Psoas muscle (tissue), 8 donors: ENCODE measurements around the gene MYORG. TPM values are rescaled to one million over a fixed set of nuclear protein-coding genes. Genes with fewer than 3 reads are reported as not detected.
A peak's percentile ranks its signal among the peaks of the same experiment; 100 is the strongest.

Source experiments
- ATAC-seq, 4 donors: fragments of 200-7000 bp; cut with Tn5 transposase; one replicate each; pipeline ENCODE4 v1.9.1; 2020; ENCODE audit warnings: moderate library complexity in 3 of 4, mild to moderate bottlenecking in 2 of 4
- DNase-seq, 2 donors: peaks; one replicate each; pipeline ENCODE4 v3.0.0-alpha.2; 2020
- H3K27ac ChIP-seq: fragments of 200-600 bp; one replicate; pipeline ENCODE4 v1.8.0; 2022
- H3K27me3 ChIP-seq, 3 donors: fragments of 200-600 bp in 1 of 3; one replicate each; pipeline versions ENCODE4 v1.6.1 to v1.8.0; 2013 to 2022; ENCODE audit warnings: low read length in 2 of 3, mild to moderate bottlenecking in 2 of 3, moderate library complexity in 1 of 3; ENCODE audit not compliant: insufficient read depth in 3 of 3
- H3K36me3 ChIP-seq, 2 donors: fragments of 200-600 bp in 1 of 2; one replicate each; pipeline versions ENCODE4 v1.6.1 to v1.8.0; 2013 to 2022; ENCODE audit warnings: low read depth in 1 of 2, mild to moderate bottlenecking in 1 of 2, moderate library complexity in 1 of 2; ENCODE audit not compliant: insufficient read depth in 1 of 2
- H3K4me1 ChIP-seq: fragments of 200-600 bp; one replicate; pipeline ENCODE4 v1.8.0; 2022
- H3K4me3 ChIP-seq: fragments of 200-600 bp; one replicate; pipeline ENCODE4 v1.8.0; 2022; ENCODE audit warnings: mild to moderate bottlenecking
- H3K9me3 ChIP-seq: fragments of 200-600 bp; one replicate; pipeline ENCODE4 v1.8.0; 2022
- whole genome bisulfite sequencing, 3 donors: extraction: QIAGEN DNeasy Blood & Tissue Kit; methylation state at CpG; one replicate each; pipeline versions ENCODE4 v1.1.6 to v1.1.7; 2013; 5-methylcytosine and 5-hydroxymethylcytosine counted together
- intact Hi-C, 2 donors: fragments of 100-400 bp; cut with DNase I; formaldehyde crosslinking; loops; one replicate each; pipeline versions ENCODE4 v1.11.0 to v1.14.2; 2022
- polyA plus RNA-seq, 3 donors: library from polyadenylated mRNA; stranded (reverse); fragments of 200-250 nt; gene quantifications; one replicate each; pipeline ENCODE4 v1.2.3, GENCODE V29; 2013
- total RNA-seq, 4 donors: library from RNA; stranded (reverse); fragmentation: NEBNext Ultra II Directional in 2 of 4; extraction: Animal tissue kit (Norgen Biotek cat#: 25700) in 2 of 4; gene quantifications; one replicate each; pipeline versions ENCODE4 v1.2.1 to v1.2.4, GENCODE V29; 2021 to 2023
- TF ChIP-seq, protein P1 (sequence below): fragments of 200-600 bp; IDR thresholded peaks from one replicate; pipeline ENCODE4 v1.8.0; 2022; ENCODE audit warnings: antibody characterized with exemption
- donor health status: healthy with polysubstance abuse.
- donor health status: DM: no; HTN: no; CAD: no; lungs with moderate emphysema.
- donor health status: Bipolar disorder and iron deficiency.
- donor health status: healthy.
- donor health status: DM: yes; HTN: yes; CAD: no.
- donor health status: DM: no; HTN: no; CAD: no.
- donor health status: DM: no; HTN: no; CAD: no.
- donor health status: DM: yes; HTN: yes; CAD: no.

Gene MYORG
- total and polyA plus RNA-seq, 7 donors = 6.3 to 50.7 (median 28.9) TPM

DNA sequence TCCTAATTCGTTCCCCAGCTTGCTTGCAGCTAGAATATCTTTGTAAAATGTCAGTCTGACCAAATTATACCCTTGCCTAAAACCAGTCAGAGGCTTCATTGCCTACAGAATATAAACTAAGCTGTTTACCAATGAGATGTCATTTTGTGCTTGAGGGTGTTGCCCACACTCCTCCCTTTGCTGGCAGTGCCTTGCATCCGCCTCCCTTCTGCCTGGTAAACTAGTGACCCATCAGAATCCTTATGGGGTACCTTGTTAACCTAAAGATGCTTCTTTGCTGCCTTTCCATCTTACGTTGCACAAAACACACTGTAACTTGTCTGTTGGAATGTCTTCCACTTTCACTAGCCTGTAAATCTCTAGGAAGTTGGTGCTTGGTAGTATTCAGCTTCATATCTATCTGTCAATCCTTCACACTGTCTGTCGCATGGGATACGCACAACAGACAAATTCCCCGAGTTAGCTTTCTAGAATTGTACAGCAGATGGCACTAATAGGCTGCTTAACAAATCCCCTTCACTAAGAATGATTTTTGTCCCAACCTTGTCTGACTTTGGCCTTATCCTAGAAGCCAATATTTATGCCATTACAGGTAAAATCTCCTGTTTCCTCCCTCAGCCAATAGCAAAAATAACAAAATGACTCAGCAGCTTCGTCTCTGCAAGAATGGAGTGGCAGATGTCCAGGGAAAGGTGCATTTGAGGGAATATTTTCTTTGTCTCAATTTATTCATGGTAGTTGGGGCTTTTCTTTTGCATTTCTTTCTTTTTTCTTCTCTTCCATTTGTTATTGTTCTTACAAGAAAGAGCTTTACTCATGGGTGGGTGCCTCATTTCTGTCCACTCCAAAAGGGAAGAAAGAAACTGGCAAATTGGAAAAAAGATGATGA lies 44.4 kb downstream of the MYORG start:
- no peak for DNase-seq
- Histone ChIP-seq H3K4me3 (no peak overlapping the region), H3K36me3 (peaks cover 0 to 5% of the 10 kb centered on the region in 2 donors), H3K9me3 (no peaks in the 10 kb centered on the region), H3K27me3 (no peaks in the 10 kb centered on the region), H3K4me1 (peaks cover 11% of the 10 kb centered on the region), H3K27ac (no peak overlapping the region)
- TF ChIP-seq, protein P1, sequence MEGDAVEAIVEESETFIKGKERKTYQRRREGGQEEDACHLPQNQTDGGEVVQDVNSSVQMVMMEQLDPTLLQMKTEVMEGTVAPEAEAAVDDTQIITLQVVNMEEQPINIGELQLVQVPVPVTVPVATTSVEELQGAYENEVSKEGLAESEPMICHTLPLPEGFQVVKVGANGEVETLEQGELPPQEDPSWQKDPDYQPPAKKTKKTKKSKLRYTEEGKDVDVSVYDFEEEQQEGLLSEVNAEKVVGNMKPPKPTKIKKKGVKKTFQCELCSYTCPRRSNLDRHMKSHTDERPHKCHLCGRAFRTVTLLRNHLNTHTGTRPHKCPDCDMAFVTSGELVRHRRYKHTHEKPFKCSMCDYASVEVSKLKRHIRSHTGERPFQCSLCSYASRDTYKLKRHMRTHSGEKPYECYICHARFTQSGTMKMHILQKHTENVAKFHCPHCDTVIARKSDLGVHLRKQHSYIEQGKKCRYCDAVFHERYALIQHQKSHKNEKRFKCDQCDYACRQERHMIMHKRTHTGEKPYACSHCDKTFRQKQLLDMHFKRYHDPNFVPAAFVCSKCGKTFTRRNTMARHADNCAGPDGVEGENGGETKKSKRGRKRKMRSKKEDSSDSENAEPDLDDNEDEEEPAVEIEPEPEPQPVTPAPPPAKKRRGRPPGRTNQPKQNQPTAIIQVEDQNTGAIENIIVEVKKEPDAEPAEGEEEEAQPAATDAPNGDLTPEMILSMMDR = peak; percentile 66
- ATAC-seq = peak in 1 of 4 donors; percentile 34
- WGBS, 3 donors = 30 to 44% (median 31%) methylated on average over 7 of the region's 7 CpGs
- intact Hi-C loops = loop anchor here (1.0 to 5.0 kb wide), 4 partner anchors 47 to 270 kb away; no protein-coding TSS in a partner anchor

DNA sequence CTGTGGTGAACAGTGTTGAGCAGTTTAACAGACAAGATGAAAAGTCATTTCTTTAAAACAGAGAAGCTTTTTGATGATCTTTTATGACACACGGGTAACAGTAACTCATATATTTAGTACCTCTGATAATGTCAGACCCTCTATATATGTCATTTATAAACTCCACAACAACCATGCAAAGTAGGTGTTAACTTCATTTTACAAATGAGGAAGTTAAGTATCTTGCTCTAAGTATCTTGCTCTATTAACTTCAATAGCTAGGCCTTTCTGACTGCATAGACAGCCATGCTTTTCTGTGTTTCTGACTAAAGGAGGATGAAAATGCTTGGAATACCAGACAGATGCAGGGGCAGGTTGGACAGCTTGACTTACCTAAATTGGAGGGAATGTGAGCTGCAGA lies 45.5 kb downstream of the MYORG start:
- Histone ChIP-seq H3K36me3 (peaks cover 0 to under 1% of the 10 kb centered on the region in 2 donors), H3K27ac (no peak overlapping the region), H3K9me3 (no peaks in the 10 kb centered on the region), H3K4me1 (peaks cover 12% of the 10 kb centered on the region), H3K4me3 (no peak overlapping the region), H3K27me3 (no peaks in the 10 kb centered on the region)
- intact Hi-C loops = loop anchor here (5.0 kb wide), 2 partner anchors 261 to 271 kb away; no protein-coding TSS in a partner anchor
- DNase-seq = no peak
- TF ChIP-seq, protein P1 = no peak
- no peak for ATAC-seq
- 78 to 86% (median 82%) methylated on average over 1 of the region's 1 CpG for WGBS, 3 donors

- Histone ChIP-seq H3K9me3 (no peaks in the 10 kb centered on the region), H3K36me3 (no peaks in the 10 kb centered on the region), H3K4me3 (peak within 1 kb of the TSS; percentile 76), H3K4me1 (peaks cover 16% of the 10 kb centered on the region), H3K27me3 (no peaks in the 10 kb centered on the region), H3K27ac (peak within 1 kb of the TSS; percentile 84)
- intact Hi-C loops = loop anchor here in 1 of 2 donors (5.0 kb wide), 2 partner anchors 72 to 273 kb away; no protein-coding TSS in a partner anchor
- 0% methylated on average over 60 to 64 of the region's 64 CpGs for WGBS, 3 donors
- DNase-seq (peak; percentile 95 to 97), ATAC-seq (peak; percentile 96 to 97 (median 97))
- TF ChIP-seq, protein P1 = no peak
These were observed 47.5 kb downstream of the MYORG start, which contains the start of the genes KIF24 and NUDT2 for GRCh38 chr9:34328987-34329832. Gene KIF24 (minus strand): TSS chr9:34329268. CDS start chr9:34311346, 17,922 bp downstream. Gene NUDT2 (plus strand): TSS chr9:34329569. CDS start chr9:34339040, 9,471 bp downstream.

GRCh38 chr9:34328500-34328986 lies 48.2 kb downstream of the MYORG start:
- 5 to 6% (median 5%) methylated on average over 11 of the region's 11 CpGs for WGBS, 3 donors
- intact Hi-C loops = loop anchor here in 1 of 2 donors (5.0 kb wide), 2 partner anchors 71 to 274 kb away; no protein-coding TSS in a partner anchor

More at GRCh38 chr9:34328500-34328986, 48.2 kb downstream of the MYORG start:
- H3K4me1 ChIP-seq = peaks cover 17% of the 10 kb centered on the region
- H3K36me3 ChIP-seq = no peaks in the 10 kb centered on the region
- H3K4me3 ChIP-seq = peak overlapping the region; percentile 76
- no peaks in the 10 kb centered on the region for H3K9me3 ChIP-seq
- H3K27me3 ChIP-seq = no peaks in the 10 kb centered on the region
- ATAC-seq (no peak), DNase-seq (no peak)
- H3K27ac ChIP-seq = peak overlapping the region; percentile 26
- TF ChIP-seq, protein P1 = no peak
